Inflammatory macrophage (primary cell): ENCODE measurements around the gene ITFG1.
"Not testable (repeated sequence)": the region's sequence is repeated elsewhere in the genome, so short reads cannot be mapped to it uniquely, and the experiment has no call there.

Experiments used
- DNase-seq, 2 donors: peaks; one replicate each; pipeline ENCODE4 v3.0.0-alpha.2; 2020 to 2022

Gene ITFG1

DNA sequence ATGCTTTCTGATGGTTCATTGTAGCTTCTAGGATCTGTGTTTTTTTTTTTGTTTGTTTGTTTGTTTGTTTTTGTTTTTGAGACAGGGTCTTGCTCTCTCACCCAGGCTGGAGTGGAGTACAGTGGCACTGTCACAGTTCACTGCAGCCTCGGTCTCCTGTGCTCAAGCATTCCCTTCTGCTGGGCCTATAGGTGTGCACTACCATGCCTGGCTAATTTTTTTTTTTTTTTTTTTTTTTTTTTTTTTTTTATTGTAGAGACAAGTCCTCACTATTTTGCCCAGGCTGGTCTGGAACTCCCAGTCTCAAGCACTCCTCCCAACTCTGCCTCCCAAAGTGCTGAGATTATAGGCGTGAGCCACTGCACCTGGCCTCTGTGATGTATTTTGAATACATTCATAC lies 12.1 kb upstream of the ITFG1 start:
- DNase-seq: not testable (repeated sequence)

DNA sequence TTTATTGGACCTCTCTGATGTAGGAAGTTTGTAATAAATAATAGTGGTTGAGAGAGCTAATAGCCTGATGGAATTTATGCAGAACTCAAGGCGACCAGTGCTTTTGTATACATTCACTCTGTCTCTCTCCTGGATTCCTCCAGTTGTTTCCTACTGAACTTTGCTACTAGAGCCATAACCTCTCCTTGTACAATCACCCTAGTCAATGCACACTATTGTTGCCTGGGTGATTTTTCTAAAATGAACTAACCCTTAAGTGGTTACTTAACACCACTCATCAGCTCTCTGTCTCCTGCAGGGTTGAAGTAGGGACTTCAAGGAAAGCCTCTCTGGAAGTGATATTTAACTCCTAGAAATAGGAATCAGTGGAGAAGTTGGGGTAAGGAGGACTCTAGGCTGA lies 9.9 kb upstream of the ITFG1 start:
- no peak for DNase-seq

DNA sequence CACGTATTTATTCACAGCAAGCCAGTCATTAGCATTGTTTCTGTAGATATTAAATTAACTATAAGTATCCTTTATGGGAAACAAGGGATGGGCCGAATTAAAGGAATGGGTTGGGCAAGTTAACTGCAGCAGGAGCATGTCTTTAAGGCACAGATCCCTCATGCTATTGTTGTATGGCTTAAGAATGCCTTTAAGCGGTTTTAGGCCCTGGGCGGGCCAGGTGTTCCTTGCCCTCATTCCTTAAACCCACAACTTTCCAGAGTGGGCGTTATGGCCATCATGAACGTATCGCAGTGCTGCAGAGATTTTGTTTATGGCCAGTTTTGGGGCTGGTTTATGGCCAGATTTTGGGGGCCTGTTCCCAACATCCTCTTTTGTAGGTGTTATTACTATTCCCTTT lies 9.3 kb upstream of the ITFG1 start:
- DNase-seq: no peak

DNA sequence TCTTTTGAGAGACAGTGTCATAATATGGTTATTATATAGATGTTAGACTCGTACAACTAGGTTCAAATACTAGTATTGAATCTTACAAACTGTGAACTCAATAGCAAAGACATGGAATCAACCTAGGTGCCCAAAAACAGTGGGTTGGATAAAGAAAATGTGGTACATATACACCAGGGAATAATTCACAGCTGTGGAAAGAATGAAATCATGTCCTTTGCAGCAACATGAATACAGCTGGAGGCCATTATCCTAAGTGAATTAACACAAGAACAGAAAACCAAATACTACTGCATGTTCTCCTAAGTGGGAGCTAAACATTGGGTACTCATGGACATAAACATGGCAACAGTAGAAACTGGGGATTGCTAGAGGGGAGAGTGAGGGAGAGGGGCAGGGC lies 8.4 kb upstream of the ITFG1 start:
- DNase-seq: no peak

DNA sequence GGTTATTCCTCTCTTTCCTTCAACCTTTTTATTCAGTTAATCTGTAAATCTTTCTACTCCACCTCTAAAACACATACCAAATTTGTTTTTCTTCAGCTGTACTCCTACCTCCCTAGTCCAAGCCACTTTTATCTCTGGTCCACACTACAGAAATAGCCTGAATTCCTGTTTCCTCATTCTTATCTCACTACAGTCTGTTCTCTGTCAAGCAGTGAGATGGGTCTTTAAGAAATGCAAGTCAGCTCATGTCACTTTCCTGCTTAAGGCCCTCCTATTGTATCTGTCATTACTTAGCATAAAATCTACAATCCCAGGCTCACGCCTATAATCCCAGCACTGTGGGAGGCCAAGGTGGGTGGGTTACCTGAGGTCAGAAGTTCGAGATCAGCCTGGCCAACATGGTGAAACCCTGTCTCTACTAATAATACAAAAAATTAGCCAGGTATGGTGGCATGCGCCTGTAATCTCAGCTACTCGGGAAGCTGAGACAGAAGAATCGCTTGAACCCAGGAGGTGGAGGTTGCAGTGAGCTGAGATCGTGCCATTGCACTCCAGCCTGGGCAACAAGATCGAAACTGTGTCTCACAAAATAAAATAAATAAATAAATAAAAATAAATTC lies 7.3 kb upstream of the ITFG1 start:
- DNase-seq: not testable (repeated sequence)

DNA sequence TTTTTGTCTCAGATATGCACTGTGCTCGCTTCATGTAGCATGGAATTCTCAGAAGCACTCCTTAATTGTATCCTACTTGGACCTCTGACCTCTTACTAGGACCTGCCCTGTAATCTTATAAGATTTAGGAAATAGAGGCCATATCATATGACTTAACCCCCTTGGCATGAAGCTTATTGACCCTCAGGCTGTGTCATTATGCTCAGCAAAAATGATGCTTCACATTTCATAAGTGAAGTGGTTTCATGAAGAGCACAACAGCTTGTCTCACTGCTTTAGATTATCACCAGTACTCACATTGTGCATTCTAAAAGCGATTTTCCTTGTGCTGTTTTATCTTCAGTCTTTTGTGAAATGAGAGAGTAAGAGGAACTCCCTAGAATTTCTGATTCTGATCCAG lies 6.6 kb upstream of the ITFG1 start:
- no peak for DNase-seq

DNA sequence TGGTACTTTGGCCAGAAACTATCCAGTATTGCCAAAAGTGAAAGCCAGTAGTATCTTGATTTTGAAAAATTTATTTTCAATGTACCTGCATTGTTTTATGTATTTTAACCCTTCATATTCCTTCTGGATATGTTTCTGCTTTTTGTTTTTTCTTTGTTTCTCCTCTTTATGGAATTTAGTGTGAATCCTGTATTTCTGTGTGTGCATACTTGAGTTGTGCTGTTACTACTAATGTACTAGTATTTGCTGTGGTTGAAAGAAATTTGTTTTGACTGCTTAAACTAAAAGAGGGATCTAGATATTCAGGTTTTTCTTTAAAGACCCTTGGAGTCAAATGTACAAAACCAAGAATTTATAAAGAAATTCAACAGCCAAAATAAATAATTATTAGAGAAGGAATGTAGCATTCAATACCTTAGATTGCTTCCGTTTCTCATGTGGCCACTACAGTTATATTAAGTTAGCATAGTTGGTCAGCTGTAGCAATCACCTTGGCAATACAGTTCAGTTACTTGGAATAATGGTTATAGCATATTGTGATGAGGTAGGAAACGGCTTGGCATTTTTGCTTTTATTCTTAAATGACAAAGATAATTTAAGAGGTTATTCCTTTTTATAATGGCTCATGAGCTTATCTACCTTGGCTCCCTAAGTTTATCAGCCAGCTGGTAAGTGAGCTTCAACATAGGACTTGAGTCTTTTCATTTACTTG lies 5.2 kb upstream of the ITFG1 start:
- no peak for DNase-seq

DNA sequence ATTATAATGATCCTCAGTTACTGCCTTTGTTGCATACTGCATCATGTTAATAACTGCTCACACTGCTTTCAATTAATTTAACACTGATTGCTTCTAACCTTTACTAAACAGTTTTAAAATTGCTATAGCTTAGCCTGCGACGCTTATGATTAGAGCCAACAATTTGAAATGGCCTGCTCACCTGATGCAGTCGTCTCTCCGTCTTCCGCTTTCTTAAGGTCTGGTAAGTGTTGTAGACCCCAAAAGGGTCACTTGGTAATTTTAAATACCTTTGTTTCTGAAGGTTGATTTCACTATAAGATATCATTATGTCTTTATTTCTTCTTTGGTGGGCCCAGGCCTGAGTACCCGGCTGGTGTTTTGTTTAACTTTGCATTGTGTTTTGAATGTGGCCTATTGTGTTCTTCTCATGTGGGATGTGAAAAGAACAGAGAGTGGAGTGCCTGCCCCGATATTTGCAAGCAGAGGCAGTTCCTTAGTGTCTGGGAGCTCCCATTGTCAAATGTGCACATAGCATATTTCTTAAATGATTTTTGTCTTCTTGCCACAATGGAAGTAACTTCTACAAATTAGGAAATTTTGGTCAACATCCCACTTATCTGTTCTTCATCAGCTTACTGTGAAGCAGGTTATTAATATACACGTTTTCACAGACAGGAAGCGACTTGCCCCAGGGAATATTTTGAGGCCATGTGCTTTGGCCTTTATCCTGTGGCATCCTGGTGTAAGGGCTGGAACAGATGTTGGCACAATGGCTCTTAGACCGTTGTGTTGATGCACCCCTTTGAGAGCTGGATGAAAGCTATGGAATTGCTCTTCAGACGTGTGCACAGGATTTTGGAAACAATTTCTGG lies 3.1 kb upstream of the ITFG1 start:
- DNase-seq: no peak

DNA sequence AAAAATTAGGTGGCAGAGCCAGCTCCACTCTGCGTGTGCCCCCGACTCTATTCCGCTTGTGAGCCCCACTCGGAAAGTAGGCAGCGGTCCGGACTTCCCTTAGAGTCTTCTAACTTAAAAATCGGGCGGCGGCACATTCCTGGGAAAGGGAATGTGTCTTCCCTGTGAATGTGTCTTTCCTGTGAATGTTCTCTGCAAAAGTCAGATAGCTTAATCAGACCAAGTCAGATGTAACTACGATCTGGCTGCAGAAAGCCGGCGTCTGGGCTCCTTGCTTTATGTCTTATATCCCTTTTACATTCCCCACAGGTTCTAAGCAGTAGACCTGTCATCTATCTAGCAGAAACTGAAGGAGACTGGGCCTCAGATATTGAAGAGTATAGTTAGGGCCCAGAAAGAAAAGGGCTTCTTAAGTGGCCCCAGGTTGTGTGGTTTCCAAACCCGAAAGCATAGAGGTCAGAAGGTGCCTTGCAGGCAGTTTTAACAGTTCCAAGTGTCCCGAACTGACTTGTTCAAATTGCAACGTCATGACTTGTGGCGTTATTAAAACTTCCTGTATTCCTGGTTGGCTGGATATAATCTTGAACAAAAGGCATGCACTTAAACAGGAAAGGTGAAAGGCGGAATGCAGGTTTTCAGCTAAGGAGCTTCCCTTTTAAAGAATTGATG lies 869 bp upstream of the ITFG1 start:
- DNase-seq: peak; percentile 75 to 79

DNA sequence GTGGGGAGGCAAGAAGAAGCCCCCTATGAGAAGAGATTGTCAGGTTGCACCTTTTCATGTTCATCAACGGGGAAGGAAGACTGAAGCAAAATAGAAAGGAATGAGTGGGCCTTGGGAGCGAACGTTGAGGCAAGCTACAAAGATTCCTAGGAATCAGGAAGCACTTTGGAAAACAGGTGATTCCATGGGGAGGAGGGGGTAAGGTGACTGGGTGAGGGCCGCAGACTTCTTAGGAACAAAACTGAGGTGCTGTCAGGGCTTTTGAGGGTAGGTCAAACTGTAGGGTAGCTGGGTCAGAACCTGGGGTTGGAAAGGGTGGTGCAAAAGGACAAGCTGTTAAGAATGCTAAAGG lies 528 bp downstream of the ITFG1 start:
- no peak for DNase-seq

DNA sequence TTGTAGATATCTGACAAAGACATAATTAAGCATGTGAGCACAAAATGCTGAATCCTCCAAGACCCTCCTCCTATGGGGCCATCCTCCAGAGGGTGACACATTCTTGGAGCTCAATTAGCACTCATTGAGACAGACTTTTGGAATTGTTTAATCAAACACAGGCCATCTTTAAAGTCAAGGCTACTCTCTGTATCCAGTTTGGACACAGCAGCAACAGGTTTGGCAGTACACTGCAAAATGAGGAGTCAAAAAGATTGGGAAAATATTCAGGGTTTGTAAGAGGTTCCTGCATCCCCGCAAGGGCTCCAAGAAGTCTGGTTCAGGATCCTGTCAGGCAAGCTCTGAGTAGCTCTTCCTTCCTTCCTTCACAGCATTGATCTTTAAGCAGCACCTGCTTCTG lies 1.3 kb downstream of the ITFG1 start:
- DNase-seq: no peak

DNA sequence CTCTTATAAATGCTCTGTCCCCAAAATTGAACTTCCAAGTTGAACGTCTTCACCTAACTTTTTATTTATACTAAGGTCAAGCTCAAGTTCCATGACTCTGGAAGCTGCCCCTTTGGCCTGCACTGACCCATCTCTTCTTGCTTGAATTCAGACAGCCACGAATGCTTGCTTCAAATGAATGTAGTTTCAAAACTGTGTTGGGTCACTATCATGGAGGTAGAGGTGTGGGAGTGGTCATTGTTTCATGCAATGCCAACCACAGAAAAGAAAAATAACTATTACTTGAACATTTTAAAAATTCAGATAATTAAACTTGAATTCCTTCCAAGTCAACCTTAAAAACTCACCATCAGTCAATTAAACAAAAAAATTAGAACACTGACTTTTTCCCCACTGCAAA lies 2.5 kb downstream of the ITFG1 start:
- no peak for DNase-seq

DNA sequence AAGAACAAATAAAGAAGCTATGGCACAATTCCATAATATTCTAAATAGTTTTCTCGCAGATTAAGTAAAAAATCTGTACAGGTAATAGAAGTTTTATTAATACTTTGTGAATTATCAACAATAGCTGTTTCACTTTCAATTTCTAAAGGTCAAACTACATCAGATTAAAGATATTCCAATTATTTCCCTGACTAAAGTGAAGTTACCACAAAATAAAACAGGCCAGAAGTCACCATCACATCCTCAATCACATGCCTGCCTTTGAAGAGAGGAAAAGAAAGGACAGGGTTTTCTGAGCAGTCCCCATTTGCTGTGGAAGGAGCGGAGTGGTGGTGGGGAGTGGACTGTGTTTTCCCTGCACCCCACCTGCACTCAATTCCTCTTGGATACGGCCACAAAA lies 11.1 kb downstream of the ITFG1 start:
- no peak for DNase-seq

DNA sequence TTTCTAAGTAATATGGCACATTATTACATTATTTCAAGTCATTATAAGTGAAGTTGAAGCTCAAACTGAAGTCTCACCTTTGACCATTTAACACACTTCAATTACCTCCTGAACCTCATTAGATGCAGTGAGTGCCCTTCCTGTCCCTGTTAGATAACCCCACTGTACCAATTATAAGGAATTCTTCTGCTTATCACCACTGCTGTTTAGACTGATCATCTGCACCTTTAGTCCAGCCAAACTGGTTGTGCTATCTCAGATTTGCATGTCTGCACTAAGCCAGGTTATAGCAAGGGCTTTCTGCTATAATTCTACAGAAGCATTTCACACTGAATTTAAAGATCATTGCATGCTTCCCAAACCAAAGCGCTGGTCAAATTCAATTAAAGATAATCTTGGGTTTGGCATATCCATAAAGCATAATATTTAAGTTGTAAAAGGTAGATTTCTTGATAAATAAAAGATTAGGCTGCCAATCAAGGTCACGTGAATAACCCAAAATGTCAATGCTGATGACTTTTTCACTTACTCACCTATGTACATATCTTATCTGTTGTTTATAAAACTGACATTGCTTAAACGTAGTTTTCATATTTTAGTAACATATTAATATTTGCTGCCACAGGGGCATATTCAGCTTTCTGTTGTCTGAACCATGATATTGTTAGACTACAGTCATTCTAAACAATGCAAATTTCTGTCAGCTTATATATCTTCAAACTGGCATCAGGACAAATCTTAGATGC lies 11.9 kb downstream of the ITFG1 start:
- DNase-seq: no peak

DNA sequence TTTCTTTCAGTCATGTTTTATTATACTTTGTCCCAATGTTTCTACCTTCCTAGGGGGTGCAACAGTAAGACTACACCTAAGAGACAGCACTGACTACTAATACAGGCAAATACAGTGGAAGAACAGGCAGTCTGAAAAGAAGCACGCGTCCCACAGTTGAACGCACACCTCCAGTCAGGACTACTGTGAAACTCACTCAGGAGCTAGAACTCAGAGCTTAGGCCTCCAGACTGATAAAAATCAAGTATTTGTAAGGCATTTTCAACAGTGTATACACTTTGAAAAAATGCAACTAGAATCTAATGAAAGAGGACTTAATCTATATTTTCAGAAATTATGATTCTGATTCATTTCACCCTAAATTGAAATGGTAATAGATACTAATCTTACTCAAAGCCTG lies 14.4 kb downstream of the ITFG1 start:
- DNase-seq: no peak

DNA sequence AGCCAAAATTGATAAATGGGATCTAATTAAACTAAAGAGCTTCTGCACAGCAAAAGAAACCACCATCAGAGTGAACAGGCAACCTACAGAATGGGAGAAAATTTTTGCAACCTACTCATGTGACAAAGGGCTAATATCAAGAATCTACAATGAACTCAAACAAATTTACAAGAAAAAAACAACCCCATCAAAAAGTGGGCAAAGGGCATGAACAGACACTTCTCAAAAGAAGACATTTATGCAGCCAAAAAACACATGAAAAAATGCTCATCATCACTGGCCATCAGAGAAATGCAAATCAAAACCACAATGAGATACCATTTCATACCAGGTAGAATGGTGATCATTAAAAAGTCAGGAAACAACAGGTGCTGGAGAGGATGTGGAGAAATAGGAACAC lies 18.0 kb downstream of the ITFG1 start:
- not testable (repeated sequence) for DNase-seq

DNA sequence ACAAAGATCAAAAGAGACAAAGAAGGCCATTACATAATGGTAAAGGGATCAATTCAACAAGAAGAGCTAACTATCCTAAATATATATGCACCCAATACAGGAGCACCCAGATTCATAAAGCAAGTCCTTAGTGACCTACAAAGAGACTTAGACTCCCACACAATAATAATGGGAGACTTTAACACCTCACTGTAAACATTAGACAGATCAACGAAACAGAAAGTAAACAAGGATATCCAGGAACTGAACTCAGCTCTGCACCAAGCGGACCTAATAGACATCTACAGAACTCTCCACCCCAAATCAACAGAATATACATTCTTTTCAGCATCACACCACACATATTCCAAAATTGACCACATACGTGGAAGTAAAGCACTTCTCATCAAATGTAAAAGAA lies 20.8 kb downstream of the ITFG1 start:
- DNase-seq: not testable (repeated sequence)

DNA sequence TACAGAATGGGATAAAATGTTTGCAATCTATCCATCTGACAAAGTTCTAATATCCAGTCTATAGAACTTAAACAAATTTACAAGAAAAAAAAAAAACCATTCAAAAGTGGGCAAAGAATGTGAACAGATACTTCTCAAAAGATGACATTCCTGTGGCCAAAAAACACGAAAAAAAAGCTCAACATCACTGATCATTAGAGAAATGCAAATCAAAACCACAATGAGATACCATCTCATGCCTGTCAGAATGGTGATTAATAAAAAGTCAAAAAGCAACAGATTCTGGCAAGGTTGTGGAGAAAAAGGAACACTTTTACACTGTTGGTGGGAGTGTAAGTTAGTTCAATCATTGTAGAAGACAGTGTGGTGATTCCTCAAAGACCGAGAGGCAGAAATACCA lies 26.6 kb downstream of the ITFG1 start:
- not testable (repeated sequence) for DNase-seq

DNA sequence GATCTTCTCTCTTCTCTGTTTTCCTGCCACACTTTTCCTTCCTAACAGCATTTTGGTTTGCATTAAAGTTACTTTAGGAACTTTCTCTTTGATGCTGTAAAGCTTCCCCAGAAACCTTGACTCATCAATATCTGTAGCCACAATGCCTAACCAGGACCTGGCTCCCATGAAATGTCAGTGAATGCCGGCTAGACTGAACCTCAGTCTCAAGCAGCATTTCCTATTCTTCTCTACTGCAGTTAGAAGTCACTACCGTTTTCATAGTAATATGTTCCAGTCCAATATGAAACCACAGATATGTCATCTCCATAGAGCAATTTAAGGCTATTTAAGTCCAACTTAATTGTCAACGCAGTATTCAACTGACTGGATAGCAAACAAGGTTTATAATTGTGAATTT lies 28.9 kb downstream of the ITFG1 start:
- DNase-seq: no peak

DNA sequence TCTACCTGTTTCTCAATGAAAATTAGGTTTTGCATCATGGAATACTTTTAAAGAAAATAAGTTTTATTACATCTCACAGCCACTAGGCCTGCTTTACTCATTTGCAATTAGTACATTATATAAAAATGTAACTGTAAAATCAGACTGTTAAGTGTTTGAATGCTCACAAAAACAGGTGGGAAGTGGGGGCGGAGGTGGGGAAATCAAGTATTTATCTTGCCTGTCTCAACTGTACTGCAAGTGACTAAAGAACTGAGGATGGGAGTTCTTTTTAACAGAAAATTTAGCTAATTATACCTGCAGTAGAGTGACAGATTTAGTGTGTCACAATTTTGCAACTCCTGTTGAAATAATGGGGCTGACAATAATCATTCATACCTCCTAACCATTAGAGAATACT lies 34.1 kb downstream of the ITFG1 start:
- DNase-seq: no peak

DNA sequence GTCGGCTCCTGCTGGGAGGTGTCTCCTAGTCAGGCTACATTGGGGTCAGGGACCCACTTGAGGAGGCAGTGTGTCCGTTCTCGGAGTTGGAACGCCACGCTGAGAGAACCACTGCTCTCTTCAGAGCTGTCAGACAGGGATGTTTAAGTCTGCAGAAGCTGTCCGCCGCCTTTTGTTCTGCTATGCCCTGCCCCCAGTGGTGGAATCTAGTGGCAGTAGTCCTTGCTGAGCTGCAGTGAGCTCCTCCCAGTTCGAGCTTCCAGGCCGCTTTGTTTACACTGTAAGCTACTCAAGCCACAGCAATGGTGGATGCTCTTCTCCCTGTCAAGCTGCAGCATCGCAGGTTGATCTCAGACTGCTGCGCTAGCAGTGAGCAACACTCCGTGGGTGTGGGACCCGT lies 36.0 kb downstream of the ITFG1 start:
- no peak for DNase-seq

DNA sequence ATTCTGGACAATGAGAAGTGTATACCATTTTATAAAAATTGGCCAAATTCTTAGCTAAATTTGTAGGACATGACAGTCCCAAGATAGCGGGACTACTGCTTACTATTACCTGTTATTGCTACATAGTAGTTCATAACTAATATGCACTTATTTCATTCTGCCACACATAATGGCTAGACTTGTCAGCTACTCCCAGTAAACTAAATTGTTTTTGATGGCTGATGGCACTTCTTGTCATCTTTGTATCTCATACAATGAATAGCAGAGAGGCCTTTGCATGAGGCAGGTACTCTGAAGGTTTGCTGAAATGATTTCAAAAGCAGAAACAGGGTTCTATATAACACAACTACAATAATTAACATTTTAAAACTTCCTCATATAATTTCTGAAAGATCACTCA lies 44.0 kb downstream of the ITFG1 start:
- no peak for DNase-seq

DNA sequence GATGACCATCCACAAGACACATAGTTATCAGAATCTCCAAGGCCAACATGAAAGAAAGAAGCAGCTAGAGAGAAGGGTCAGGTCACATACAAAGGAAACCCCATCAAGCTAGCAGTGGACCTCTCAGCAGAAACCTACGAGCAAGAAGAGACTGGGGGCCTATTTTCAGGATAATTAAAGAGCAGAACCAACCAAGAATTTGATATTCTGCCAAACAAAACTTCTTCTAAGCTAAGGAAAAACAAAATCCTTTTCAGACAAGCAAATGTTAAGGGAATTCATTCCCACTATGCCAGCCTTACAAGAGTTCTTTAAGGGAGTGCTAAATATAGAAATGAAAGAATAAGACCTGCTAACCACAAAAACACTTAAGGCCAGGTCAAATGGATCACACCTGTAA lies 47.8 kb downstream of the ITFG1 start:
- no peak for DNase-seq
